Panc1 (cell line): ENCODE data around the gene AIG1. TPM values are rescaled to one million over a fixed set of nuclear protein-coding genes. Genes with fewer than 3 reads are reported as not detected.

Source experiments
- ATAC-seq: fragments of 200-7000 bp; cut with Tn5 transposase; 2 replicates; pipeline ENCODE4 v1.9.1; 2020; ENCODE audit warnings: mild to moderate bottlenecking, moderate library complexity
- BruUV-seq: library from RNA; stranded (reverse); fragments of 400-500 nt; replicated peaks from 2 replicates; lab custom pipeline; 2021; lab: Mats Ljungman, UMichigan
- CTCF ChIA-PET: fragments of 300-600 bp; sonication (Branson Sonifier 250); formaldehyde crosslinking; loops from one replicate; lab custom pipeline; 2022; ENCODE audit warnings: antibody characterized with exemption; lab: Charles Lee
- POLR2A ChIA-PET: fragments of 300-600 bp; sonication (Branson Sonifier 250); formaldehyde crosslinking; loops from one replicate; lab custom pipeline; 2022; ENCODE audit warnings: antibody characterized with exemption; lab: Charles Lee
- DNase-seq: peaks from one replicate; pipeline ENCODE4 v3.0.0-alpha.2; 2010; ENCODE audit warnings: low read depth, low spot score
- H3K27ac ChIP-seq: 2 replicates; pipeline ENCODE4 v1.5.1; 2011; ENCODE audit warnings: mild to moderate bottlenecking, low read length, inconsistent platforms
- H3K27me3 ChIP-seq: fragments of 200-500 bp; sonication (Bioruptor generic); 2 replicates; pipeline ENCODE4 v1.6.0; 2014; ENCODE audit warnings: low read length, inconsistent platforms; ENCODE audit not compliant: control insufficient read depth, insufficient read depth
- H3K36me3 ChIP-seq: fragments of 200-500 bp; sonication (Bioruptor generic); 2 replicates; pipeline ENCODE4 v1.5.1; 2014; ENCODE audit warnings: inconsistent platforms, mild to moderate bottlenecking, low read length, moderate library complexity; ENCODE audit not compliant: control insufficient read depth, insufficient read depth
- H3K4me1 ChIP-seq: 2 replicates; pipeline ENCODE4 v1.5.1; 2011; ENCODE audit warnings: inconsistent platforms, mild to moderate bottlenecking, low read length, moderate library complexity; ENCODE audit not compliant: control insufficient read depth, insufficient read depth
- H3K4me3 ChIP-seq, 2 experiments: 2 replicates each; pipeline ENCODE4 v1.5.1; 2011 to 2012; ENCODE audit warnings: low read depth in 2 of 2, low read length in 2 of 2, mild to moderate bottlenecking in 2 of 2, inconsistent platforms in 1 of 2, moderate library complexity in 1 of 2
- H3K9me3 ChIP-seq: fragments of 200-500 bp; sonication (Bioruptor generic); 2 replicates; pipeline ENCODE4 v1.5.1; 2014; ENCODE audit warnings: low read depth, mild to moderate bottlenecking, inconsistent platforms, low read length, moderate library complexity; ENCODE audit not compliant: control insufficient read depth, insufficient read depth
- CTCF ChIP-seq: fragments of 450-650 bp; IDR thresholded peaks from 2 replicates; pipeline ENCODE4 v1.5.1; 2017; ENCODE audit warnings: mild to moderate bottlenecking
- POLR2AphosphoS5 ChIP-seq: IDR thresholded peaks from 2 replicates; pipeline ENCODE4 v1.6.1; 2012; ENCODE audit warnings: mild to moderate bottlenecking, low read depth, low read length, moderate library complexity
- REST ChIP-seq, 2 experiments: IDR thresholded peaks; 2 replicates each; pipeline ENCODE4 v1.6.1; 2011 to 2012; ENCODE audit warnings: low read depth in 2 of 2, control low read depth in 1 of 2, low read length in 1 of 2, mild to moderate bottlenecking in 1 of 2, moderate library complexity in 1 of 2; ENCODE audit not compliant: insufficient read depth in 1 of 2
- SIN3A ChIP-seq: IDR thresholded peaks from 2 replicates; pipeline ENCODE4 v1.6.1; 2012; ENCODE audit warnings: low read depth, mild to moderate bottlenecking, low read length, moderate library complexity, borderline replicate concordance; ENCODE audit not compliant: insufficient read depth
- TCF7L2 ChIP-seq: IDR thresholded peaks from 2 replicates; pipeline ENCODE4 v1.6.1; 2011; ENCODE audit warnings: mild to moderate bottlenecking, low read depth, low read length, inconsistent platforms
- in situ Hi-C: cut with HindIII; loops from 2 replicates; pipeline ENCODE4 v1.10.0; 2016; ENCODE audit warnings: low sequenced_read_pairs, low pct_unique_long_range_greater_than_20kb
- intact Hi-C: fragments of 100-400 bp; cut with micrococcal nuclease; formaldehyde crosslinking; loops from one replicate; pipeline ENCODE4 v1.10.0; 2022; ENCODE audit not compliant: unreplicated experiment
- total RNA-seq: library from RNA; stranded (reverse); gene quantifications from one replicate; pipeline ENCODE4 v1.2.1, GENCODE V29; 2021; ENCODE audit not compliant: unreplicated experiment

AIG1 gene
- total RNA-seq, 1 experiment from 2014 or later = 23.9 TPM

- TF ChIP-seq REST (IDR thresholded peaks at IDR 0.05; ENCODE audit: insufficient read depth in 1 of 2, low read depth in 2 of 2, low read length in 1 of 2) = no peak
These were observed 117.0 kb downstream of the AIG1 start (continued) for GRCh38 chr6:143177706-143178105.

- in situ Hi-C loops = no loop called here
- no TSS peak for BruUV-seq
- POLR2A ChIA-PET = no interaction called here
- CTCF ChIA-PET = no interaction called here
- H3K9me3 ChIP-seq = no peaks in the 10 kb centered on the region
- intact Hi-C loops = no loop called here
- H3K27me3 ChIP-seq = no peaks in the 10 kb centered on the region
- no peaks in the 10 kb centered on the region for H3K36me3 ChIP-seq
- no peak for TF ChIP-seq TCF7L2
- no peak for TF ChIP-seq CTCF
- TF ChIP-seq REST (IDR thresholded peaks at IDR 0.05; ENCODE audit: insufficient read depth in 1 of 2, low read depth in 2 of 2, low read length in 1 of 2) = no peak
- no peak for TF ChIP-seq SIN3A
- TF ChIP-seq POLR2AphosphoS5 = no peak
- H3K27ac ChIP-seq = no peak overlapping the region
- no peaks in the 10 kb centered on the region for H3K4me1 ChIP-seq
- no peak for ATAC-seq
- no peak for DNase-seq
- no peak overlapping the region for H3K4me3 ChIP-seq
These were observed 118.4 kb downstream of the AIG1 start for GRCh38 chr6:143179096-143179495.

GRCh38 chr6:143179901-143180612 lies 119.4 kb downstream of the AIG1 start:
- DNase-seq = no peak
- ATAC-seq = no peak
- in situ Hi-C loops (no loop called here), intact Hi-C loops (no loop called here)
- BruUV-seq = no TSS peak
- CTCF ChIA-PET = no interaction called here
- POLR2A ChIA-PET = no interaction called here
- TF ChIP-seq POLR2AphosphoS5 (no peak), SIN3A (no peak), REST (IDR thresholded peaks at IDR 0.05; ENCODE audit: insufficient read depth in 1 of 2, low read depth in 2 of 2, low read length in 1 of 2) (no peak), TCF7L2 (no peak), CTCF (no peak)
- no peaks in the 10 kb centered on the region for H3K4me1 ChIP-seq
- no peak overlapping the region for H3K27ac ChIP-seq
- H3K4me3 ChIP-seq = no peak overlapping the region
- H3K36me3 ChIP-seq = no peaks in the 10 kb centered on the region
- no peaks in the 10 kb centered on the region for H3K27me3 ChIP-seq
- no peaks in the 10 kb centered on the region for H3K9me3 ChIP-seq
